ENCODE measurements around the gene PTK7. TPM values are rescaled to one million over a fixed set of nuclear protein-coding genes. Genes with fewer than 3 reads are reported as not detected.

Gene PTK7
- total RNA-seq, 1 experiment from 2014 or later = 48.1 TPM

- DNase-seq = no peak
- Histone ChIP-seq H3K9ac (ENCODE audit: low read length) (no peak overlapping the region), H2AFZ (ENCODE audit: low read length) (no peak overlapping the region), H3K9me2 (replicated peaks; ENCODE audit: low read length) (no peaks in the 10 kb centered on the region), H3K27ac (ENCODE audit: low read length) (no peak overlapping the region), H3K27me3 (ENCODE audit: low read length) (no peaks in the 10 kb centered on the region), H3K4me1 (ENCODE audit: insufficient read depth, low read length) (peaks cover 7% of the 10 kb centered on the region; the same call in 1 of the 2 replicates), H3K9me3 (ENCODE audit: low read length) (no peaks in the 10 kb centered on the region), H3K4me3 (ENCODE audit: low read length) (no peak overlapping the region), H3K79me2 (ENCODE audit: low read length) (no peaks in the 10 kb centered on the region), H3K4me2 (ENCODE audit: low read length) (no peak overlapping the region), H3K36me3 (ENCODE audit: low read depth, low read length) (0 out of 2 replicates have a peak, but pooled peaks cover 2% of the 10 kb centered on the region), H4K20me1 (ENCODE audit: low read length) (no peaks in the 10 kb centered on the region), H3F3A (ENCODE audit: low read length, unreplicated experiment) (no peaks in the 10 kb centered on the region)
- intact Hi-C loops (cut with micrococcal nuclease) = no loop called here
- no TSS peak for BruUV-seq (replicated peaks)
- no peak for TF ChIP-seq EZH2phosphoT487 (IDR thresholded peaks at IDR 0.05; ENCODE audit: borderline replicate concordance, low read length)
- TF ChIP-seq, protein P1, sequence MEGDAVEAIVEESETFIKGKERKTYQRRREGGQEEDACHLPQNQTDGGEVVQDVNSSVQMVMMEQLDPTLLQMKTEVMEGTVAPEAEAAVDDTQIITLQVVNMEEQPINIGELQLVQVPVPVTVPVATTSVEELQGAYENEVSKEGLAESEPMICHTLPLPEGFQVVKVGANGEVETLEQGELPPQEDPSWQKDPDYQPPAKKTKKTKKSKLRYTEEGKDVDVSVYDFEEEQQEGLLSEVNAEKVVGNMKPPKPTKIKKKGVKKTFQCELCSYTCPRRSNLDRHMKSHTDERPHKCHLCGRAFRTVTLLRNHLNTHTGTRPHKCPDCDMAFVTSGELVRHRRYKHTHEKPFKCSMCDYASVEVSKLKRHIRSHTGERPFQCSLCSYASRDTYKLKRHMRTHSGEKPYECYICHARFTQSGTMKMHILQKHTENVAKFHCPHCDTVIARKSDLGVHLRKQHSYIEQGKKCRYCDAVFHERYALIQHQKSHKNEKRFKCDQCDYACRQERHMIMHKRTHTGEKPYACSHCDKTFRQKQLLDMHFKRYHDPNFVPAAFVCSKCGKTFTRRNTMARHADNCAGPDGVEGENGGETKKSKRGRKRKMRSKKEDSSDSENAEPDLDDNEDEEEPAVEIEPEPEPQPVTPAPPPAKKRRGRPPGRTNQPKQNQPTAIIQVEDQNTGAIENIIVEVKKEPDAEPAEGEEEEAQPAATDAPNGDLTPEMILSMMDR (conservative IDR thresholded peaks at IDR 0.05; ENCODE audit: low read depth, low read length) = no peak
- no peak for TF ChIP-seq EZH2 (IDR thresholded peaks at IDR 0.05; ENCODE audit: low read length, unreplicated experiment)
- CTCF ChIA-PET = interaction anchor here (0.6 kb wide), 1 partner anchor 38 kb away, joined by 3 read pairs; no protein-coding TSS in a partner anchor
- no peak for ATAC-seq
- POLR2A ChIA-PET (ENCODE audit: unreplicated experiment) = no interaction called here
Observed at GRCh38 chr6:43127877-43128276, 51.8 kb downstream of the PTK7 start.

DNA sequence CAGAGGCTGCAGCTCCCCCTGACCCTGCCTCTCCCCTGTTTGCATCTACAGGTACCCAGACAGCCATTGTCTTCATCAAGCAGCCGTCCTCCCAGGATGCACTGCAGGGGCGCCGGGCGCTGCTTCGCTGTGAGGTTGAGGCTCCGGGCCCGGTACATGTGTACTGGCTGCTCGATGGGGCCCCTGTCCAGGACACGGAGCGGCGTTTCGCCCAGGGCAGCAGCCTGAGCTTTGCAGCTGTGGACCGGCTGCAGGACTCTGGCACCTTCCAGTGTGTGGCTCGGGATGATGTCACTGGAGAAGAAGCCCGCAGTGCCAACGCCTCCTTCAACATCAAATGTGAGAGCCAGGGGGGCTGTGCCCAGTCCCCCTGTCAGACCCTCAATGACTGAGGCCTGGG, 52.8 kb downstream of the PTK7 start:
- POLR2A ChIA-PET (ENCODE audit: unreplicated experiment) = no interaction called here
- 0 out of 2 replicates have a peak, but pooled peaks have one; percentile 32 for ATAC-seq

More for the DNA sequence above, 52.8 kb downstream of the PTK7 start:
- H3K9me2 ChIP-seq (replicated peaks; ENCODE audit: low read length) = no peaks in the 10 kb centered on the region
- H3K36me3 ChIP-seq (ENCODE audit: low read depth, low read length) = 0 out of 2 replicates have a peak, but pooled peaks cover 2% of the 10 kb centered on the region
- H3K4me1 ChIP-seq (ENCODE audit: insufficient read depth, low read length) = peaks cover 7% of the 10 kb centered on the region; the same call in 1 of the 2 replicates
- H3K27ac ChIP-seq (ENCODE audit: low read length) = no peak overlapping the region
- H3K79me2 ChIP-seq (ENCODE audit: low read length) = no peaks in the 10 kb centered on the region
- no peak overlapping the region for H3K4me3 ChIP-seq (ENCODE audit: low read length)
- no peak overlapping the region for H2AFZ ChIP-seq (ENCODE audit: low read length)
- no peaks in the 10 kb centered on the region for H3K27me3 ChIP-seq (ENCODE audit: low read length)
- BruUV-seq (replicated peaks) = no TSS peak
- TF ChIP-seq EZH2 (IDR thresholded peaks at IDR 0.05; ENCODE audit: low read length, unreplicated experiment) (no peak), EZH2phosphoT487 (IDR thresholded peaks at IDR 0.05; ENCODE audit: borderline replicate concordance, low read length) (no peak)
- TF ChIP-seq, protein P1 (conservative IDR thresholded peaks at IDR 0.05; ENCODE audit: low read depth, low read length) = no peak
- CTCF ChIA-PET = no interaction called here
- no peak overlapping the region for H3K9ac ChIP-seq (ENCODE audit: low read length)
- intact Hi-C loops (cut with micrococcal nuclease) = loop anchor here (1.0 kb wide), 1 partner anchor 59 kb away; no protein-coding TSS in a partner anchor
- no peak overlapping the region for H3K4me2 ChIP-seq (ENCODE audit: low read length)
- no peak for DNase-seq
- H3K9me3 ChIP-seq (ENCODE audit: low read length) = no peaks in the 10 kb centered on the region
- H3F3A ChIP-seq (ENCODE audit: low read length, unreplicated experiment) = no peaks in the 10 kb centered on the region
- H4K20me1 ChIP-seq (ENCODE audit: low read length) = no peaks in the 10 kb centered on the region
